SK-N-SH treated with all-trans-retinoic acid at 6 μM for 48 hours (cell line): ENCODE measurements around the gene SCNN1B.

Experiments used
- RARB ChIP-seq: fragments of 250-450 bp; sonication (Bioruptor Pico); IDR thresholded peaks from 2 replicates; pipeline ENCODE4 v1.8.0; 2021; ENCODE audit warnings: mild to moderate bottlenecking, moderate library complexity
- SNAI2 ChIP-seq: fragments of 250-450 bp; sonication (Bioruptor Pico); IDR thresholded peaks from 2 replicates; pipeline ENCODE4 v1.5.0; 2020; ENCODE audit warnings: mild to moderate bottlenecking, moderate library complexity
- TOX ChIP-seq: fragments of 250-450 bp; sonication (Bioruptor Pico); IDR thresholded peaks from 2 replicates; pipeline ENCODE4 v1.8.0; 2021; ENCODE audit warnings: mild to moderate bottlenecking, moderate library complexity, borderline replicate concordance
- ZFP3 ChIP-seq: fragments of 250-450 bp; sonication (Bioruptor Pico); IDR thresholded peaks from 2 replicates; pipeline ENCODE4 v1.5.0; 2020; ENCODE audit warnings: mild to moderate bottlenecking, moderate library complexity
- TF ChIP-seq, protein P1 (sequence below): fragments of 250-450 bp; sonication (Bioruptor Pico); IDR thresholded peaks from 2 replicates; pipeline ENCODE4 v1.5.0; 2020; ENCODE audit warnings: mild to moderate bottlenecking, moderate library complexity
- TF ChIP-seq, protein P2 (sequence below): fragments of 250-450 bp; sonication (Bioruptor Pico); IDR thresholded peaks from 2 replicates; pipeline ENCODE4 v1.8.0; 2021; ENCODE audit warnings: low read depth, mild to moderate bottlenecking, moderate library complexity, borderline replicate concordance

DNA sequence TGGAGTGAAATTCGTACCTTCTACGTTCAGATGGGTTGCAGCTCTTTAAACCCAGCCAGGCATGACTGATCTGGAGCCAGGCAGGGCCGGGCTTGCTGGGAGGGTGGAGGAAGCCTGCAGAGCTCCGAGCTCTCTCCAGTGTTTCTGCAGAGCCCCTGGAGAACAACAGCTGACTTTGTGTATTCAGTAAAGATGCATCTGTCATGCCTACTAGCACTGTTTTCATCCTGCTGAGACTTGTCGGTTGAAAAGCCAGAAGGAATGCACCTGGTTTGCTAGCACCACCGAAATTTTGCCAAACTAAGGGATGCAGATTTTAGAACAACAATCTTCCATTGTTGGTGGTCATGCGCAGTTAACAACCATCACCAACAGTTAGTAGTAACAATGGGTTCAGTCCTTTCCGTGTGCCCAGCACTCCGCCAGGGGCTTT lies 22.4 kb upstream of the SCNN1B start:
- TF ChIP-seq RARB (CRISPR knock-in tag): no peak
- no peak for TF ChIP-seq SNAI2
- TF ChIP-seq, protein P1, sequence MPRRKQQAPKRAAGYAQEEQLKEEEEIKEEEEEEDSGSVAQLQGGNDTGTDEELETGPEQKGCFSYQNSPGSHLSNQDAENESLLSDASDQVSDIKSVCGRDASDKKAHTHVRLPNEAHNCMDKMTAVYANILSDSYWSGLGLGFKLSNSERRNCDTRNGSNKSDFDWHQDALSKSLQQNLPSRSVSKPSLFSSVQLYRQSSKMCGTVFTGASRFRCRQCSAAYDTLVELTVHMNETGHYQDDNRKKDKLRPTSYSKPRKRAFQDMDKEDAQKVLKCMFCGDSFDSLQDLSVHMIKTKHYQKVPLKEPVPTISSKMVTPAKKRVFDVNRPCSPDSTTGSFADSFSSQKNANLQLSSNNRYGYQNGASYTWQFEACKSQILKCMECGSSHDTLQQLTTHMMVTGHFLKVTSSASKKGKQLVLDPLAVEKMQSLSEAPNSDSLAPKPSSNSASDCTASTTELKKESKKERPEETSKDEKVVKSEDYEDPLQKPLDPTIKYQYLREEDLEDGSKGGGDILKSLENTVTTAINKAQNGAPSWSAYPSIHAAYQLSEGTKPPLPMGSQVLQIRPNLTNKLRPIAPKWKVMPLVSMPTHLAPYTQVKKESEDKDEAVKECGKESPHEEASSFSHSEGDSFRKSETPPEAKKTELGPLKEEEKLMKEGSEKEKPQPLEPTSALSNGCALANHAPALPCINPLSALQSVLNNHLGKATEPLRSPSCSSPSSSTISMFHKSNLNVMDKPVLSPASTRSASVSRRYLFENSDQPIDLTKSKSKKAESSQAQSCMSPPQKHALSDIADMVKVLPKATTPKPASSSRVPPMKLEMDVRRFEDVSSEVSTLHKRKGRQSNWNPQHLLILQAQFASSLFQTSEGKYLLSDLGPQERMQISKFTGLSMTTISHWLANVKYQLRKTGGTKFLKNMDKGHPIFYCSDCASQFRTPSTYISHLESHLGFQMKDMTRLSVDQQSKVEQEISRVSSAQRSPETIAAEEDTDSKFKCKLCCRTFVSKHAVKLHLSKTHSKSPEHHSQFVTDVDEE (CRISPR knock-in tag): no peak
- TF ChIP-seq, protein P2, sequence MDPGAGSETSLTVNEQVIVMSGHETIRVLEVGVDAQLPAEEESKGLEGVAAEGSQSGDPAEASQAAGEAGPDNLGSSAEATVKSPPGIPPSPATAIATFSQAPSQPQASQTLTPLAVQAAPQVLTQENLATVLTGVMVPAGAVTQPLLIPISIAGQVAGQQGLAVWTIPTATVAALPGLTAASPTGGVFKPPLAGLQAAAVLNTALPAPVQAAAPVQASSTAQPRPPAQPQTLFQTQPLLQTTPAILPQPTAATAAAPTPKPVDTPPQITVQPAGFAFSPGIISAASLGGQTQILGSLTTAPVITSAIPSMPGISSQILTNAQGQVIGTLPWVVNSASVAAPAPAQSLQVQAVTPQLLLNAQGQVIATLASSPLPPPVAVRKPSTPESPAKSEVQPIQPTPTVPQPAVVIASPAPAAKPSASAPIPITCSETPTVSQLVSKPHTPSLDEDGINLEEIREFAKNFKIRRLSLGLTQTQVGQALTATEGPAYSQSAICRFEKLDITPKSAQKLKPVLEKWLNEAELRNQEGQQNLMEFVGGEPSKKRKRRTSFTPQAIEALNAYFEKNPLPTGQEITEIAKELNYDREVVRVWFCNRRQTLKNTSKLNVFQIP (CRISPR knock-in tag): no peak
- no peak for TF ChIP-seq ZFP3 (CRISPR knock-in tag)
- TF ChIP-seq TOX (CRISPR knock-in tag): no peak
